Dermis blood vessel endothelial cell (primary cell): ENCODE data around the gene HEG1. TPM values are rescaled to one million over a fixed set of nuclear protein-coding genes. Genes with fewer than 3 reads are reported as not detected.
"Not testable (repeated sequence)": the region's sequence is repeated elsewhere in the genome, so short reads cannot be mapped to it uniquely, and the experiment has no call there.

Source experiments
- DNase-seq: peaks from one replicate; pipeline ENCODE4 v3.0.0; 2010
- total RNA-seq: library from RNA; depleted of rRNA; stranded (reverse); fragments of >200 nt; gene quantifications from 2 replicates; pipeline ENCODE4 v1.2.3, GENCODE V29; 2014

Gene HEG1
- total RNA-seq, result 55.6 and 103 TPM in 2 replicates

- peak; percentile 85 for DNase-seq
Observed at GRCh38 chr3:125055913-125056745, at the start of gene HEG1. TSS of gene HEG1 (minus strand) at chr3:125055997. CDS start at chr3:125055890, 107 bp downstream.

GRCh38 chr3:125105116-125105515 lies 49.3 kb upstream of the HEG1 start:
- DNase-seq, result no peak

- no peak for DNase-seq
Observed at GRCh38 chr3:125104639-125105038, 48.8 kb upstream of the HEG1 start.

GRCh38 chr3:125103406-125103805 lies 47.6 kb upstream of the HEG1 start:
- DNase-seq, result no peak

GRCh38 chr3:125102470-125102869 lies 46.7 kb upstream of the HEG1 start:
- DNase-seq, result no peak

- no peak for DNase-seq
Observed at GRCh38 chr3:125098611-125099291, 43.0 kb upstream of the HEG1 start.

GRCh38 chr3:125090649-125091048 lies 34.9 kb upstream of the HEG1 start:
- DNase-seq, result no peak

- DNase-seq, result peak; percentile 34
Observed at GRCh38 chr3:125087768-125088391, 32.1 kb upstream of the HEG1 start.

- no peak for DNase-seq
Observed at GRCh38 chr3:125085166-125085565, 29.4 kb upstream of the HEG1 start.

- DNase-seq, result no peak
Observed at GRCh38 chr3:125083776-125084175, 28.0 kb upstream of the HEG1 start.

- DNase-seq, result not testable (repeated sequence)
Observed at GRCh38 chr3:125082339-125082738, 26.5 kb upstream of the HEG1 start.

- no peak for DNase-seq
Observed at GRCh38 chr3:125080077-125080476, 24.3 kb upstream of the HEG1 start.

- DNase-seq, result no peak
Observed at GRCh38 chr3:125079675-125080045, 23.9 kb upstream of the HEG1 start.

- DNase-seq, result peak; percentile 18
Observed at GRCh38 chr3:125078951-125079674, 23.3 kb upstream of the HEG1 start.

GRCh38 chr3:125077864-125078263 lies 22.1 kb upstream of the HEG1 start:
- DNase-seq, result no peak

- no peak for DNase-seq
Observed at GRCh38 chr3:125076464-125076863, 20.7 kb upstream of the HEG1 start.

GRCh38 chr3:125075738-125076137 lies 19.9 kb upstream of the HEG1 start:
- DNase-seq, result no peak

GRCh38 chr3:125073390-125073905 lies 17.7 kb upstream of the HEG1 start:
- DNase-seq, result no peak

- no peak for DNase-seq
Observed at GRCh38 chr3:125072749-125073389, 17.1 kb upstream of the HEG1 start.

GRCh38 chr3:125072301-125072700 lies 16.5 kb upstream of the HEG1 start:
- DNase-seq, result peak; percentile 29

GRCh38 chr3:125069968-125070745 lies 14.4 kb upstream of the HEG1 start:
- DNase-seq, result no peak
